HS-5 (cell line): ENCODE data around the gene GORASP2.

ENCODE experiments used
- DNase-seq: peaks from one replicate; pipeline ENCODE4 v3.0.0-alpha.2; 2012; ENCODE audit warnings: low read depth

Gene GORASP2

GRCh38 chr2:170999654-171000053 lies 70.6 kb downstream of the GORASP2 start:
- DNase-seq, result no peak

DNA sequence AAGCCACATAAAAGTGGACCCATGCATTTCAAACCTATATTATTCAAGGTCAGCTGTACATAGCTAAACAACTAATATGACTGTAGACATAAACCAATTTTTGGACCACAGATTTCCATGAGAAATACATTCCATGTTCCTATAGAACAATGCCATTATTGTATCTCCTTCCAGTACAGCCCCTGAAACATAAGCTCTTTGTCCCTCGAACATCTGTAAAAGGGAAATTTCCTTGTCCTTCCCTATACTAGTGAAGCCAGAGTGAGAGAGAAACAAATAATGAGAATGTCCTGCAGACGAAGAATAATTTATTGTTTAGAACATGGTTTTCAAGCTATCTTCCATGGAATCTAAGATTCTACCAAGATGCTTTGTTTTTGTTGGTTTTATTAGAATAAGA lies 75.3 kb downstream of the GORASP2 start:
- no peak for DNase-seq

- DNase-seq, result no peak
These were observed 75.8 kb downstream of the GORASP2 start for GRCh38 chr2:171004833-171005232.

DNA sequence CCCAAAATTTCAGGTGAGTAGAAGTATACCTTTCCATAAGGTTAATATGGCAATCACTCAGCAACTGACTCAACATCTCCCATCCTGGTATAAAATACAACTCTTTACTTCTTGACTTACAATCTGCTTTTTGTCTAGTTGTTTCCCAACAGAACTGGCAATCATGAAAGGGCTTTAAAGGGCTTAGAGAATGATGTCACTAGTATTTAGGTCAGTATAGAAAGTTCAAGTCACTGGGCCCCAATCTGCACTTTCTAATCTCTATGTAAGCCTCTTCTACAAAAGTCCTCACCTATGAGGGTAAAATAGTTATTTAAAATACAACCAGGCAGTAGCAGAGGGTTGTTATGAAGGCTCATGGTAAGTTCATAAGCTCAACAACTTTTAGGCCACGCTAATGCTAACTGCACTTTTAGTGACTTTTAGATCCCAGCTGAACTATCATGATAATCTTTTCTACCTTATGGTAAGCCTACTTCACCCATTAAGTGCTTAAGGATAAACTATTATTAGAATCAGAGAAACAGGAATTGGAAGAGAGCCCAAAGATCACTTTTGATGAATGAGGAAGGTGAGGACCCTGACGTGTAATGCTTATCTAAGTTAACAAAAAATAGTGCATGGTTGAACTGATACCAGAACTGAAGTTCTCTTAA lies 79.6 kb downstream of the GORASP2 start:
- no peak for DNase-seq

GRCh38 chr2:171009386-171009785 lies 80.3 kb downstream of the GORASP2 start:
- no peak for DNase-seq

- DNase-seq, result no peak
These were observed 84.8 kb downstream of the GORASP2 start for GRCh38 chr2:171013851-171014250.

GRCh38 chr2:171016125-171016524 lies 87.1 kb downstream of the GORASP2 start:
- no peak for DNase-seq
